Stimulated activated CD8-positive, alpha-beta memory T cell treated with anti-CD3 and anti-CD28 coated beads, Interleukin-12 subunit alpha, Interleukin-12 subunit beta, amount 100 ng/mL, for 1 hour (primary cell): ENCODE results near the gene PRPF19.

ENCODE experiments used
- DNase-seq: peaks from one replicate; pipeline ENCODE4 v3.0.0-alpha.2; 2020; ENCODE audit warnings: low read depth

Gene PRPF19

GRCh38 chr11:60874421-60875365 lies 31.7 kb downstream of the PRPF19 start:
- no peak for DNase-seq

DNA sequence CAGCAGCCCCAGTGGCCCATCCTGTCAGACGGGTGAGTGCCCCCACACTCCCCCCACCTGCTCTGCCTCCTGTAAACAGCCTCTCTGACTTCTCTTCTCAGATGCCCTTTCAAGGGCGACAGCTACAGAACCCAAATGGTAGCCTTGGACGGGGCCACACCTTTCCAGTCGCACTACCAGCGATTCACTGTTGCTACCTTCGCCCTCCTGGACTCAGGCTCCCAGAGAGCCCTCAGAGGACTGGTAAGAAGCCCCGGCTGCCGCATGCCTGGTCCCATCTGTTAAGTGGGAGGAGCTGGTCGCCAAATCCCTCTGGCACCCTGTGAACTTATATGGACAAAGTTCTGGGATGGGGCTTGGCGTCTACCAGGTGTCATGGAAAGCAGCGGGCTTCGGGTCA lies 32.9 kb downstream of the PRPF19 start:
- DNase-seq, result no peak

GRCh38 chr11:60872961-60873524 lies 33.3 kb downstream of the PRPF19 start:
- no peak for DNase-seq

GRCh38 chr11:60872124-60872960 lies 34.0 kb downstream of the PRPF19 start:
- DNase-seq, result no peak

- DNase-seq, result no peak
Observed at GRCh38 chr11:60871378-60872061, 34.9 kb downstream of the PRPF19 start.

- no peak for DNase-seq
Observed at GRCh38 chr11:60870733-60871377, 35.5 kb downstream of the PRPF19 start.

DNA sequence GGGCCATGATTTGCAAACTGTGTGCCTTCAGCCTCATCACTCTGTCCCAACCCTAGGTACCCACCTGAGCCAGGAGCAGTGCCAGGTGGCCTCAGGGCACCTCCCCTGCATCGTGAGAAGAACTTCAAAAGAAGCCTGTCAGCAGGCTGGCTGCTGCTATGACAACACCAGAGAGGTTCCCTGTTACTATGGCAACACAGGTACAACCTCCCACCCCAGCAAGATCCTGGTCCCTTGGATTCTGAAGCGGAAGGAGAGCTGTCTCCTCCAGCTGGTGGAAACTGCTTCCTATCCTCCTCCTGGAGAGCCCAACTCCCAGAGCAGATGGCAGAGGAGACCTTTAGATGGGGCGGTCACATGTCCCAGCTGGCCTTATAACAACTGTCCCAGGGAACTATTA lies 36.1 kb downstream of the PRPF19 start:
- DNase-seq, result no peak

DNA sequence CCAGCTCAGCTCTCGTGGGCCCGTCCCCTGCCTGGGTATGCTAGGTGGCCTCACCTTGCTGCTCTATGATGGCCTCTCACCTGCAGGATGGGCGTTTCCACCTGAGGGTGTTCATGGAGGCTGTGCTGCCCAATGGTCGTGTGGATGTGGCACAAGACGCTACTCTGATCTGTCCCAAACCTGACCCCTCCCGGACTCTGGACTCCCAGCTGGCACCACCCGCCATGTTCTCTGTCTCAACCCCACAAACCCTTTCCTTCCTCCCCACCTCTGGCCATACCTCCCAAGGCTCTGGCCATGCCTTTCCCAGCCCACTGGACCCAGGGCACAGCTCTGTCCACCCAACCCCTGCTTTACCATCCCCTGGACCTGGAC lies 36.9 kb downstream of the PRPF19 start:
- DNase-seq, result no peak

DNA sequence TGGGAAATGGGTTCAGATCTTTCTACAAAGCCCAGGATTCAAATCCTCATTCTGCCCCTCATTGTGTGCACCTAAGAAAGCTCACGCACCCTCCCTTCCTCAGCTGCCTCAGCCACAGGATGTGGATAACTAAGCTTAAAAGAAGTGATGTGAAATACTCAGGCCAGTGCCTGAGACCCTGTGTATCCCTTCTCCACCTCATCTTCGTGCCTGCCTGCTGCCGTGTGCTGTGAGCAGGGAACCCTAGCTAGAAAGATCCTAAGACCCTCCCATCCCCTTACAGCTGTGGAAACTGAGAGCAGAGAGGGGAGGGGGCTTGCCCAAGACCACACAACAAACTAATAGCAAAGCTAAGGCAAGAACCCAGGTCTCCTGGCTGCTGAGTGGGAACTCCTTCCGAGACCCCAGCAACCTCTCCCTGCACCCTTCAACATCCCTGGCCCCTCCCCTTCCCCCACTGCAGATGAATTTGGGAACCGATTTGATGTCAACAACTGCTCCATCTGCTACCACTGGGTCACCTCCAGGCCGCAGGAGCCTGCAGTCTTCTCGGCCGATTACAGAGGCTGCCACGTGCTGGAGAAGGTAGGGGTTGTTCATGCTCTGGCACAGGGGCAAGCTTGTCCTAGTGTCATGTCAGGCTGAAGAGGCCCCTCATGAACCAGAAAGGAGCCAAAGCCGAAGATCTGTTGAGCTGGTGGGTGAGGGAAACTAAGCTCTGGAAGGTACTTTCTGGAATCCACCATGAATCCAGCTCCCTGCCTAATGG lies 37.5 kb downstream of the PRPF19 start:
- DNase-seq, result no peak

- DNase-seq, result no peak
Observed at GRCh38 chr11:60867871-60868681, 38.3 kb downstream of the PRPF19 start.

DNA sequence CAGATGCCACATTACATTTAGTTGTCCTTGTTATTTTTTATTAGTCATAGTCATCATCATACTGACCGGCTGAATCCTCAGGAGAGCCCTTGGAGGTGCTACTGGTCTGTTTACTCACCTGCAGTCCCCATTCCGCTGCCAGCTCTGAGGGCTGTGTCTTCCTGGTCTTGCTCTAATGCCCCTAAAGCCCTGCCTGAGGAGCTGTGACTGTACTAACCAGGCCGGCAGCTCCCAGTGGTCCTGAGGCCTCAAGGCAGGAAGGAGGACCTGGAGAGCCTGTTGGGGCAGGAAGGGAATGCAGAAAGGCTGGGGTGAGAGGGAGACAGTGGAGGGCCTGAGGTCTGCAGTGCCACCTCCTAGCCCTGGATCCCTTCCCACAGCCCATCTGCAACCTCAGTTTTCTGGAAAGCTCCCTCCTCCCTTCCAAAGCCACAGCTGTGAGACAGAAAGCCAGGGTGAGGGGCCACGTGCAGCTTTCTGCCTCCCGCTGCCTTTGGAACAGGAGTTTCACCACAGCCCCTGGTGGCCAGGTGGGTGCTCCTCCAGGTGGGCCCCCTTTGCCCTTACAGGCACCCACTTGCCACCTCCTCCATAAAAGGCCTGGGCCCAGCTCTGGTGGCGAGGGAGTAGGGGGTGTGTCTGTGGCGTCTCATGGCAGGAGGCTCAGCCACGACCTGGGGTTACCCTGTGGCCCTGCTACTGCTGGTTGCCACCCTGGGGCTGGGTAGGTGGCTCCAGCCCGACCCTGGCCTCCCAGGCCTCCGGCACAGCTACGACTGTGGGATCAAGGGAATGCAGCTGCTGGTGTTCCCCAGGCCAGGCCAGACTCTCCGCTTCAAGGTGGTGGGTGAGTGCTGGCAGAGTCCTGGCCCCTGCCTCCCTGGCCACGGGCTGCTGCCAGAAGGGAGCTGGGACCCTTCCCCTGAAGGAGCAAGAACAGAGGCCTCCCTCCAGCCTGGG lies 39.2 kb downstream of the PRPF19 start, which contains the start of gene ZP1:
ZP1 (plus strand) TSS at position 632 of the 960 bp plus-strand sequence; CDS start at position 652, 20 bp downstream.
- no peak for DNase-seq

- DNase-seq, result no peak
Observed at GRCh38 chr11:60864856-60865513, 41.4 kb downstream of the PRPF19 start.

DNA sequence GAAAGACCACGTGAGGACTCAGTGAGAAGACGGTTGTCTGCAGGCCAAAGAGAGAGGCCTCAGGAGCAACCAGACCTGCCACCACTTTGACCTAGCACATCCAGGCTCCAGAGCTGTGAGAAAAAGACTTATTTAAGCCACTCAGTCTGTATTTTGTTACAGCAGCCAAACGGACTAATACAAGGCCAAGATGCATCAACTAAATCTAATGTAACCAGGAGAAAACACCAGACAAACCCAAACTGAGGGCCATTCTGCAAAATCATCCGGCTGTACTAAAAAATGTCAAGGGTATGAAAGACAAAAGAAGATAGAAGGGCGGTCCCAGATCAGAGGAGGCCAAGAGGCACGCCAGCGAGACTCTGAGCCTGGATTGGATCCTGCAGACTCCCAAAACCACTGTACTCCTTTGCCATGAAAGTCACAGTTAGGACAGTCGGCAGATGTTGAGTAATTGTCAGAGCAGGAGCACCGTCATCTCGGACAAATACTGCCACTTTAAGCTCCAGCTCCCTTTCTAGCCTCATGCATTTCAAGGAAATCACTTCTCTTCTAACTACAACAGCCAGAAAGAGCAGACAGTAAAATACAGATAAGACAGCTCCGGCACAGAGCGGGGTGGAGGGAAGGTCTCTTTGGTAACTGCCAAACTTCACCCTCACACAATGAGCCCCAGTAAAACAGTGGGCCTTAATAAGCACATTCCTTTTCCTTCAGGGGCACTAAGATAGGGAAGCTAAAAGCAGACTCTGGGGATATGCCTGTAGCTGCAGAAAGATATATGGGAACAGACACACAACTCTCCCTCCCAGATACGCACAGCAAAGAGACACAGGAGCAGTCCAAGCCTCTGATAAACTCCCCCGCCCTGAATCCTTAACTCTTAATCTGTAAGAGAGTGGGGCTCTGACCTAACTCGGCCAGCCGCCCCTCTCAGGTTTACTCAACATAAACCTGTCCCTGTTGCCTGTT lies 42.5 kb downstream of the PRPF19 start:
- DNase-seq, result no peak

- no peak for DNase-seq
Observed at GRCh38 chr11:60862171-60862570, 44.2 kb downstream of the PRPF19 start.

DNA sequence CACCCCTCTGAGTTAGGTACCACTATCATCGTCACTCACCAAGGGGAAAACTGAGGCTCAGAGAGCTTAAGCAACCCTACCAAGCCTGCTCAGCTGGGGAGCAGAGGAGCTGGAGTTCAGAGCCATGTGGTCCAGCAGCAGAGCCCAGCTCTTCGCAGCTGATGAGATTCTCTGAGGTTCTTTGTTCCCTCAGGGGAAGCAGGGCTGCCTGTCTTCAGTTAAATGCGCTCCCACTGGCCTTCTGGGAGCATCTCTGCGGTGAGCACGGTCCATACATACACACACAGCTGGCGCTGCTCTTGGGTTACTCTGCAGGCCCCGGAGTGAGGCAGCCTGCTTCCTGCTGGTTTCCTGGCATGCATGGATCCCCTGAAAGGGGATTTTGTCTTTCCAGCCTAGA lies 45.4 kb downstream of the PRPF19 start:
- no peak for DNase-seq

GRCh38 chr11:60859616-60860250 lies 46.7 kb downstream of the PRPF19 start:
- DNase-seq, result no peak
